Erythroblast (primary cell): Measurements from ENCODE around the gene LYSMD2.
"Not testable (repeated sequence)": the region's sequence is repeated elsewhere in the genome, so short reads cannot be mapped to it uniquely, and the experiment has no call there.

Source experiments
- GATA1 ChIP-seq: IDR thresholded peaks from 2 replicates; pipeline ENCODE4 v1.6.1; 2011; ENCODE audit warnings: low read depth, mild to moderate bottlenecking, control low read depth, low read length, moderate library complexity
- POLR2A ChIP-seq: IDR thresholded peaks from 2 replicates; pipeline ENCODE4 v1.6.1; 2011; ENCODE audit warnings: mild to moderate bottlenecking, low read length

- TF ChIP-seq POLR2A, GATA1: not testable (repeated sequence)
Measured at GRCh38 chr15:51787130-51787529, 49.7 kb upstream of the LYSMD2 start.
